Islet precursor cell (in vitro differentiated cells): ENCODE results near the gene PON3.

Source experiments
- DNase-seq: peaks from one replicate; pipeline ENCODE4 v3.0.0-alpha.2; 2018

The PON3 gene

DNA sequence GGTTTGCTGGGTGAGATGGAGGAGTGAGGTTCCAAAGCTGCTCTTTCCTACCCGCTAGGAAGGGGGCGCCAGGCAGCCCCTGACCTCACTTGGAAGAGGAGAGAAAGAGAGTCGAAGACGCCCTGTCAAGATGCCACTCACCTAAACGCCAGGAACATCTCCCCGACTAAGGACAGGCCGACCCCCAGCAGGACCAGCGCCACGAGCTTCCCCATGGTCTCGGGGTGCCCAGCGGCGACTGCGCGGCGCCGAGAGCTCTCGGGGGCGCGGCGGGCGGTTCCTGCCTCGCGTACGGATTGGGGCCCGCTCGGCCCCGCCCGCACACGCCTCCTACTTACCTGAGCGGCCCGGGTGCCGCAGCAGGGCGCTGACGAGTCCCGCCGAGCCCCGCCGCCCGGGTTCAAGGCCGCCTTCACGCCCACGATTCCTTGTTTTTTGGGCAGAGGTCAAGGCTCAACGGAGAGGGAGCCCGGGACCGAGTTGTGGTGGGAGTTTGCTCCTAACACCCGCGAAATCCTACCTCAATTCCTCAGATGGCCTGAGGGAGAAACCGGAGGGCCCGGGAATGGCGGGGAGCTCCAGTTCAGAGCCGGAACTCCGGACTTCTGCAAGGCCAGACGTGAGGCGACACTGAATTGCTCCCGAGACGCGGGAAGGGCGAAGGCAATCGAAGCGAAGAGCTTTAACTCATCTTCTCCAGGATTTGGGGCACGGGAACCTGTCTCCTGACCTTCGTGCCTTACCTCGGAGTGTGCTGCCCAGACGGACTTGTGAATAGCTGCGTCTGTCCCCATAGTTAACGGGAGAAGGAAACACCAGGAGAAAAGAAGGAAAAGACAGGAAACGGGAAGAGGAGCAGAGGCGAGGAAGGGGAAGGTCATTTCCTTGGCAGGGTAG lies at the start of gene PON3:
Gene PON3, minus strand, starts transcription at position 240 of the 897 bp plus-strand sequence. Its CDS starts 25 bp downstream, at position 215.
- DNase-seq = no peak

DNA sequence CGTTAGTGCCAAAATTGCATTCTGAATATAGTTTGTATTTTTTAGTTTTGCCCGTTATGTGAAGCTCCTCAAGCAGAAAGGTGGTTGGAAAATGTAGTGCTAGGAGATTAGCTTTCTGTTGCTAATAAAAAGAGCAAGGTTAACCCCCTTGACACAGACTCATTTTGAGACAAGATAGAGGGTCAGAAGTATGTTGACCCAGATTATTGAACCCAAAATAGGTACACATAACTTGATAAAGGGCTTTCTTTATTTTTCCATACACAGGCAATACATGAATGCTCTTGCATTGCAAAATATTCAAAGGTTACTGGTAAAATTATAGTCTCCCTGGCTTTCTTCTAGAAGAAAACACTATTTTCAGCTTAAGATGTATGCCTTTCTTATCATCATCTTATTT lies 48.6 kb upstream of the PON3 start:
- no peak for DNase-seq

DNA sequence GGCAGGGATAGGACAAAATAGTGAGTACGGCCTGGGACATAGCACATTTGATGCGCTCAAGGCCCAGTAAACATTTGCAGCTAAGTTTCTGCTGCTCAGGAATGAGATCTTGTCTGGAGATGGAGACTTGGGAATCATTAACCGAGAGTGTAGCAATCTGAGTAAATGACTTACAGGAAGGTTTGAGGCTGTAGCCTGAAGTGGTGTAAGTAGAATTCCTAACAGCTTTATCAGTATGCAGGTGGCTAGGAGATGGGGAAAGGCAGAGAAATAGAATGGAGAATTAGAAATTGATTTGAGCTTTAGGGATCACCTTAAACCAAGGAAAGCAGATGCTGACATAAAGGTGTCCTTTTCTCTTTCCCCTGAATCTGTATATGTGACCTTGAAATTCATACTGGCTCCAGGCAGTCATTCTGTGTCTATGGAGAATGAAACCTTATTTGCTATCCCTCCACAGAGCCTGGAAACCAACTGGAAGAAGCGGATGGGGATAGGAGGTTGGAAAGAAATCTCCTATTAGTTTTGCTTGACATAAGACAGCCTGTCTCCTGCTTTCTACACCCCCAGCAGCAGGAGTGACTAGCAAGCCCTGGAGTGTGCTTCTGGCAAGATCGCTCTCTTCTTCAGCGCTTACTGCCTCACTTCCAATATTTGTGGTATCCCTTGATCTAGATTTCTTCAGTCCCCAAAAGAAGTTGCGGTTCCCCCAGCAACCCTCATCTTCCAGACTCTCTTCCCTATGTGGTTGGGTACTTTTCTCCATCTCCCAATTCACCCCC lies 45.1 kb upstream of the PON3 start:
- DNase-seq = no peak

DNA sequence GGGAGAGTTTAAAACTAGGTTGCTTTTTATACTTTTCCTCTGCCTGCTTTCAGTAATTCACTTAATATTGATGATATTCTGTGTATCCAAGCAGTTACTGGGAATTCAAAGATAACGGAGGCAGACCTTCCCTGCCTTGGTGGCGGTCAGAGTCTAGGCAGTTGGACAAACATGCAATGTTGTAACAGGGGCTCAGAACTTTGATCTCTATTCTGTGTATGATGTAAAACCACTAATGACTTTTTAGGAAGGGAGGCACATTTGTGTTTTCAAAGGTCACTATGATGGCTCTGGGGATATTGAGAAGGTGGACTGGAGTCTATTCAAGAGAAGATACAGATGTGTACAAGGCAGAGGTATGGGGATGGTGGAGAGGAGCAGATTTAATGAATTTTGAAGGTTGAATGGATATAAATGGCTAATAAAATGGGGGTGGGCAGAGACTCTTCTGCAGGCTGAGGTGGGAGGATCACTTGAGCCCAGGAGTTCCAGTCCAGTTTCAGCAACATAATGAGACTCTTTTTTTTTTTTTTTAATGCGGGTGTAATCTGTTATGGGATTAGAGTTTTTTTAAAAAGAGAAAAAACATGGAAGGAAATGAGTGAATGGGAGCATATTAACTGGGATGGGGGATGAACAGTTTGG lies 44.3 kb upstream of the PON3 start:
- DNase-seq = no peak

DNA sequence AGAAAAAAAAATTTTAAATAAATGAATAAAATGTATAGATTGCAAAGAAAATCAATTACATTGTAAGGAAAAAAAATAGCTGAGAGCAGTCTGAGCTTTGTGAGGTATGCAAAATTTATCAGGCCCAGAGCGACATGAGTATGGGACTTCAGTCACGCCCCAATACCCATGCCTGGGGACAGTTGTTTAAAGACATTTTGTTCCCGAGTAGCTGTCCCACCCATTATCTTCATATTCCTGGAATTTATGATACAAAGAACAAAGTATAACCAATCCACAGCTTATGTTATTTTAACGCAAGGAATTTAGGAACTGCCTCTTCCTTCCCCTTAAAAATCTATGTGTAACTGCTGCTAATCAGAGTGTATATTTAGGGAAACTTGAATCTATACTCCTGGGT lies 40.2 kb upstream of the PON3 start:
- DNase-seq = no peak

DNA sequence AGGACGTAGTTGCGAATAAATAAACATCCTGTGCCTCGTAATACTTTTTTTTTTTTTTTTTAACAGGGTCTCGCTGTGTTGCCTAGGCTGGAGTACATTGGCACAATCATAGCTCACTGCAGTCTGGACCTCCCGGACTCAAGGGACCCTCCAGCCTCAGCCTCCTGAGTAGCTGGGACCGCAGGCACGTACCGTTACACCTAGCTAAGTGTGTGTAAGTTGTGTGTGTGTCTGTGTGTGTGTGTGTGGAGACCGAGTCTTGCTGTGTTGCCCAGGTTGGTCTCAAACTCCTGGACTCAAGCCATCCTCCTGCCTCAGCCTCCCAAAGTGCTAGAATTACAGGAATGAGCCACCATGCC lies 39.2 kb upstream of the PON3 start:
- no peak for DNase-seq

DNA sequence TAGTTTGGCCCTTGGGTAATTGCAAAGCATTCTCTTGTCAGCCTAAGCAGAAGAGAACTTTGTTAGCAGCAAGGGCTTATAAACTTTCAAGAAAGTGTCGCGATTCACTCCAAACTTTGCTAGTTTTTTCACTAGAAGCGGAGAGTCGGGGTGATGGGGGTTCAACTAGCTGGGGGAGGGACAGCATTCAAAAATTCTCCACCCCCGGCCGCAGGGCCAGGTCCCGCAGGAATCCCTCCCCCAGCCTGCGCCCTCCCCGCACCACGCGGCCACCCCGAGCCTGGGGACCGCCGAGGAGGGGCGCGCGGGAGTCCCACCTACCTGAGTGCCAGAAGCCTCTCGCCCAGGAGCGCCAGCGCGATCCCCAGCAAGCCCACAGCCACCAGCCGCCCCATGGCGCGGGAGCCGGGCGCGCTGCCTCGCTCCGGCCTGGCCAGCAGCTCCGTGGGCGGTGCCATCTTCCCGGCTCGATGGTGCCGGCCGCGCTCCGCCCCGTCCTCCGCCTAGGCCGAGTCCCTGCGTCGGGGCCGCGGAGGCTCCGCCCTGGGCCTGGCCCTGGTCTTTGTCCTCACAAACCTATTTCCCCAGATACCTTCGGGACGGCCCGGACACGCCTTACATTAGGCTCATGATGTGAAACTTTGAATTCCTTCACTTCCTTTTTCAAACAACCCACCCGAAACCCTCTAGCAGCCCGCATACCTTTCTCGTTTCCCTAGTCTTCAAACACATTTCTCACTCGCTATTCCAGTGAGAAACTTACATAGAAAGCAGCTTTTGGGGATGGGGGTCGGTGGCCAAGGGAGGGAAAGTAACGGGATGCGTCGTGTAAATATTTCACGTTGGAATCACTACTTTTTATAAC lies 38.6 kb upstream of the PON3 start, which contains the start of gene PON2:
Gene PON2, minus strand, starts transcription at position 472 of the 865 bp plus-strand sequence. Its CDS starts 77 bp downstream, at position 395.
- peak; percentile 93 for DNase-seq

DNA sequence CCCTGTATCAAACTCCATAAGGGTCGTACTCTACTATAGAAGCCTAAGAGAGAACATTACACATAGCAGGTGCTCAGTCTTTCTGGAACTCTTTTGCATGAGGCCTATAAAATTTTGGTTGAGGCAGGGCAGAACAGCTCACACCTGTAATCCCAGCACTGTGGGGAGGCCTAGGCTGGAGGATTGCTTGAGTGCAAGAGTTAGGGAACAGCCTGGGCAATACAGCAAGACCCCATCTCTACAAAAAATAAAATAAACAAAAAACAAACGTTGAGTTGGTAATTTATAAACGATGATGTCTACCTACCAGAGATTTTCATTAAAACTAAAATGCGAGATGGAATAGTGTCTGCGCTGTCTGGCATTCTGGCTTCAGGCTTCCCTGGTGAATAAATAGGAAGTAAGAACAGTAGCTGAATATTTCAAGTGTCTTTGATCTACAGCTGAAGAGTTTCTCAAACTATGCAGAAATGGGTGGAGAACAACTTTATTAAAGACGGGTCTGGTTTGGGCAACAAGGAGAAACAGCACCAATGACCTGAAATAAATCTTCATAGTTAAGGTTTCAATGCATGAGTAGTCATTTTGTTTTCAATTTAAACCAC lies 37.9 kb upstream of the PON3 start:
- no peak for DNase-seq

DNA sequence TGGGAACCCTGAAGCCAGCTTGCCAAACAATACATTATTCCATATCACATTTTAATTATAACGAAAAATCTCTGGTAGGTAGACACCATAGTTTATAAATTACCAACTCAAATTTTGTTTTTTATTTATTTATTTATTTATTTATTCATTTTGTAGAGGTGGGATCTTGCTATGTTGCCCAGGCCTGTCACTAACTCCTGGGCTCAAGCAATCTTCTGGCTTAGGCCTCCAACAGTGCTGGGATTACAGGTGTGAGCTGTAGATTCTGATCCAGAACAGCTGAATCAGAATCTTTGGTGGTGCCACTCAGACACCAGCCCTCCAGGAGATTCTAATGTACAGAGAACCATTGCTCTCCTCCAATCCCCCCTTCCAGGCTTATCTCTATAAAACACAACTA lies 37.0 kb upstream of the PON3 start:
- DNase-seq = no peak

DNA sequence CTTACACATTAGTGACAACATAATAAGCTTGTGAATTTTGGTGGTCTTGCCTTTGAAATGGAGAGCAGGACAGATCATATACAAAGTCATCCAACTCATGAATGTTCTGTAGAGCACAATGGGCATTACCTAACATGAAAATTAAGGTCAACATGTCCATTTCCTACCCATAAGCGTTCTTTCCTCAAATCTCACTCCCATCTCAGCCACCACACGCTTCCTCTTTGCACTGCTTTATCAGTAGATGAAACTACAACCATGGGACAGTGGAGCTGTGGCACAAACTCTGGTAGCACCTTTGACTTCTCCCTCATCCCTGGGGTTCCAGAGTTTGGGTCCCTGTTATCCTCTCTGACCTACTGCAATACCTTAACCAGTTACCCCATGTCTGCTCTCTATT lies 36.4 kb upstream of the PON3 start:
- no peak for DNase-seq

DNA sequence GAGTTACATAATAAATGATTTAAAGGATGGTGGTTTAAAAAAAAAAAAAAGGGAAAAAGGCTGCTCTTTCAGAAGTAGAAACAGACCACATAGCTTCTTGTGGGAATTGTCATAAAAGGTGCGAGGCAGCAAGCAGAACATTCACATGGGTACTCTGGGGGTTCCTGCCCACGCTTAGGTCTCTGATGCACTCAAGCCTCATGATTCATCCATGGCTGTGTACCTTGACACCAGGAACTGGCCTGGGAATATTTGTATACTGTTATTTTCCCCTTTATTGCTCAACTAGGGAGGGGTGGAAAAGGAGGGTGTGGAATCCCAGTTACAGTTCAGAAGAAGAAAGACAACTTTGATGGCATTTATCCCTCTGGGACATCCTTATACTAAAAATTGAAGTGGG lies 34.7 kb upstream of the PON3 start:
- no peak for DNase-seq

DNA sequence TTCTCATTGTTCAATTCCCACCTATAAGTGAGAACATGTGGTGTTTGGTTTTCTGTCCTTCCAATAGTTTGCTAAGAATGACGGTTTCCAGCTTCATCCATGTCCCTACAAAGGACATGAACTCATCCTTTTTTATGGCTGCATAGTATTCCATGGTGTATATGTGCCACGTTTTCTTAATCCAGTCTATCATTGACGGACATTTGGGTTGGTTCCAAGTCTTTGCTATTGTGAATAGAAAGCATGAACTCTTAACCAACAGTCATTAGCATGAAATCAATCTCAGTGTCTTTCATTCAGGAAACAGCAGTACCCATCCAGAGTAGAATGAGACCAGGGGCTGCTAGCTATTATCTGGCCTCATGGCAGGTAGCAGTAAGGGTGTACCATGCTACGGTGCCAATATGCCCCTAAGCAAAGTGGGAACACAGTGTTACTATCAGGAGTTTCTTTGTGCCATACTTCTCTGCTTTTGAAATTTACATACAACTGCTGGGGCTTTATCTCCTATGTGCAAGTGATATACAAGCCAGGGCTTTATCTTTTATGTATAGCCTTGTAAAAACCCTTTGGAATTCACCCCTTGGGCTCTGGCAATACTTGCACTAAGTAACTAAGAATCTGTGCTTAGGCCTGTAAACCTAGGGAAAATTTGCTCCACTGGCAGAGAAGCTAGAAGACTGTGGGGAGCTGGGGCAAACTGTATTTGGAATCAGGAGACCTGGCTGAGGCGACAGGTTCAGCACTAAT lies 33.2 kb upstream of the PON3 start:
- DNase-seq = no peak

DNA sequence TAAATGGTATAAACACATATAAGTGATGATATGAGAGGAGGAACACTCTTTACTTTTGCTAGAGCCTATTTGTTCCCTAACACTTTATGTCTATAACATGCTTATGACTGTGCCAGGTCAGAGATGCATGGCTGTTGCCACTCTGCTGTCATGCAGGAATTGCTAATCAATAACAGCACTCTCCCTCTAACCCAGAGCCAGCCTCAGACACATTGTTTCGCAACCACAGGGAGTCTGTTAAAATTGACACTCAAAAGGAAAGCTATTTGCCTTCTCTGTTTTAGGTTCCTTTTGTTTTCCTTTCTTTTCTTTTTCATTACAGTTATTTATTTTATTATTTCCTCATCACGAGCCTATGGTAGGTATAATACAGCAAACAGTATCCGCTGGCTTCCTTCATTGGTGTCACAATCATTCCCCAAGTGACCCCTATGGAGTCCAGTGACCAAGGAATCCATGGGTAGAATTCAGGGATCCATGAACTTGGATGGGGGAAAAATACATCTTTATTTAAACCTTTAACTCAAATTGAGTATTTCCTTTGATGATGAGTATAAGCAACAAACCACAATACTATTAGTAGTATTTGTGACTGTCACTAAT lies 31.8 kb upstream of the PON3 start:
- DNase-seq = no peak

DNA sequence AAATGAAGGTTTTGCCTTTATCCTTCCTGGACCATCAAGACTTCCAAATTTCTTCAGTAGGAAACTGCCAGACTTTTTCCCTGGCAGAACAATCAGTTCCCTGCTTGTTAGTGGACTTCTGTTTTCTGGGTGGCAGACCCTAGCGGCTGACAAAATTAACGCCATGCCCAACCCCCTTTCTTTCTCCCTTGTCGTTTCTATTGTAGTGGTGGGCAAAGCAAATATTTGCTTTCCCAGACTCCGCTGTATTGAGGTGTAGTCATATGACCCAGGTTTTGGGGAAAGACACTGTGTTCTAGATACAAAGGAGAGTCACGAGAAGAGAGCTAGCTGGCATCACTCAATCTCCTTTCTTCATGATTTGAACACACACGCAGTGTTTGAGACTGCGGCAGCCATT lies 31.0 kb upstream of the PON3 start:
- no peak for DNase-seq

DNA sequence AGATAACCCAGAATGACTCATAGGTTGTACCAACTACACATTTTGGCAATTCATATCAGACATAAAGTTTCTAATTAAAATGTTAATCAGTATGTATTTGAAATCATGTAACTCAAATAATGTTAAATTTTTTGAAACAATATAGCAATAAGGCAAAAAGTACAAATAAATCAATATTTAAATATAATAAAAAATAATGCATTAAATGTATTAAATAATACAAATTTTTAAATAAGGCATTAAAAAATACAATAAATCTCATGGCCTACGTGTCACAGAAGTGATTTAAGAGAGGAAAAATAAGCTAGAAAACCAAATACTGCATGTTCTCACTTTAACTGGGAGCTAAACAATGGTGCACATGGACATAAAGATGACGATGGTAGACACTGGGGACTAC lies 29.5 kb upstream of the PON3 start:
- no peak for DNase-seq

DNA sequence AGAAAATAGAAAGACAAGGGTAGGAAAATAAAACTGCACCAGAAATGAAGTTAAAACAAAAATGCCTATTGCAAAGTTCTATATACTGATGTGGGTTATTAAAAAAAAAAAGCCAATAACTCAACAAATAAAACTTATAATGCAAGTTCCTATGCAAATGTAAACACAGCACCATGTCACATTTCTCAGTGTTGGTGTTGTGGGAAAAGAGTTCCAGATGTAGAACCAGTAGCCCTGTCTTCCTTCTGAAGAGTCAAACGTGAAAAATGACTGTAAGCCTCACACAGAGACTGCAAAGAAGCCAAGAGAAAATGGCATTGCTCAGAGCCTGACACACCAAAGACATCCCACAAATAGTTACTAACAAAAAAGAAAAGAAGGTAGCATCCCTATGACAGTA lies 28.5 kb upstream of the PON3 start:
- no peak for DNase-seq

DNA sequence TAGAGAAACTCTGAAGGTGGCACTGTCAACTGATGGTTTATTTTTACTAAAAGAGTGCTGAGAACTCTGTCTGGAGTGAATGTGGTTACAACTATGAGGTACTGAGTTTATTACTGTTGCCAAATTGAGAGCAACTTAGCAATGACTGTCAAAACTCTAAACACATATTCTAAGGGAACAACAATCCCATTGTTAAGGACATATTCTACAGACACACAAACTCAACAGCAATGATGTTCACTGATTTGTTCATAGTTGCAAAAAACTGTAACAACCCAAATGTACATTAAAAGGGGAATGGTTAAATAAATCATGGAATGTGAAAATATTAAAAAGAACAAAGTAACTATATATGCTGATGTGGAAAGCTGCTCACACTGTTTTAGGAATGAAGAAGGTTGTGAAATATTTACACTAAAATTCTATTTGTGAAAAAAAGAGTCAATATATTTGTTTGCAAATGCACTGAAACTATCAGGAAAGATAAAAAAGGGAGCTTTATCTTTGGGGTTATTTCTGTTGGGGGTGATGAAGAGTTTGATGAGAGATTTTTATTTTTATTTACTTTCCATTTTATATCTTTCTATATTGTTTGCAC lies 25.8 kb upstream of the PON3 start:
- no peak for DNase-seq

DNA sequence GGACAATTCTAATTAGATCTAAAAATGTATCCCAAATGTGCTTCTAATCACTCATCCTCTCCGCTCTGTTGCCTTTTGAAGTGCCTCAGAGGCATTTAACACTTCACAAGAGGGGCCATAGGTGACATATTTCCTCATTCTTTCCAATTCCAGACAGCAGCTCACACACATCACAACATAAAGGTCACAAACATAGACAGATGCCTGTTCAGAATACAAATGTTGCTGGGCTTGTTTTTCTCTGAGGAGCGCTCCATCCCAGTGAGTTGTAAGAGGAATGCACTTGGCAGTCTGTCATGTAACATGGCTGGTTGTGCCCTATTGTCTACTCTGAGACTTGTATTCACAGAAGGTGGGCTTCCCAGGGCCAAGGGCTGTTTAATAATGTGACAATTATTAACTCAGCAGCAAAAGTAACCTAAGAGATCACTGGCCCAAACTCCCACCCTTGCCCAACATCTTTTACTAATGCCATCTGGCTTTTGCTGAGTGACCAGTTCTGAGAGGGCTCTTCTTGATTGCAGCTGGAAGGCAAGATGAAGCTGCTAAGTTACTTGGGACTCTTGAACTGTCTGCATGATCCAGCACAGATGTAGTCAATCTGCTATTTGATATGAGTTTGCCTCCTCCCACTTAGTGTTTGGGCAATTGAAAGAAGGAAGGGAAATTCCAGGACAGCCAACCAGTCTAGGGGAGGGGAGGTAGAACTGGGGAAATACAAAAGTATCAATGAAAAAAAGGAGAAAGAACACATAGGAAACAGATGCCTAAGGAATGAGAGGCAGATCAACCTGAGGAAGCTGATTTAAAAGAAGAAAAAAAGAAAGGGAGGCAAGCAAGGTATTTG lies 25.0 kb upstream of the PON3 start:
- peak; percentile 54 for DNase-seq

DNA sequence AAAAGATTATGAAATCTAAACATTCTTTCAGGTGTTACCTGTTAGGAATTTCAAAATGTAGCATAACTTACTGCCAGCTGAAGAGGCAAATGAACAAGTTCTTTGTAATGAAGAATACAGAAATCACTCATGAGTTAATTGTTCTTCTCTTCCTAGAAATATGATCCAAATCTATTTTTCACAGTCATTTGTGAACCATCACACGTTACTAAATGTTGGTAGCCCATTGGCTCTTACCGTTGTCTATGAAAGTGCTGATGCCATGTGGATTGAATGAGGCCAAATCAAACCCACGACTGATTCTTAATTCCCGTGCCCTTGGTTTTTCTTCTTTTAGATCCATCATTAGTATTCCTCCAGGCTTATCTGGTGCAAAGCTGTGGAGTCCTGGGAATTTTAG lies 15.9 kb upstream of the PON3 start:
- no peak for DNase-seq

DNA sequence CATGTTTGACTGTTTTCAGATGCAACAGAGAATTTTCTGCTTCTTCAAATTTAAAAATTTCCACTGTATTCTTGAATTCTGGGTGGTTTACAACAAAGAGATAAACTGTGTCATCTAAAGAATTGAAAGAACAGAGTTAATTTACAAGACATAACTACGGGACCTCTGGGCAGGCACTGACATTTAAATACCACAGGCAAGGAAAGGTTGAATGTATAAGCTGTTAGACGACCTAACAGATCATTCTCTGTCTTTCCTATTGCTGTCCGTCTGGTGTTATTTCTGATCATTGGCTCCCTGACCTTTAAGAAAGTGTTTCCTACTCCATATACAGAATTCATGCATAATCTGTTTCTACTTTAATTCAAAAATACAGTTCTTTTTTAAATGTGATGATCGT lies 15.5 kb upstream of the PON3 start:
- DNase-seq = no peak
